ENCODE results near the gene TIMM50.

DNA sequence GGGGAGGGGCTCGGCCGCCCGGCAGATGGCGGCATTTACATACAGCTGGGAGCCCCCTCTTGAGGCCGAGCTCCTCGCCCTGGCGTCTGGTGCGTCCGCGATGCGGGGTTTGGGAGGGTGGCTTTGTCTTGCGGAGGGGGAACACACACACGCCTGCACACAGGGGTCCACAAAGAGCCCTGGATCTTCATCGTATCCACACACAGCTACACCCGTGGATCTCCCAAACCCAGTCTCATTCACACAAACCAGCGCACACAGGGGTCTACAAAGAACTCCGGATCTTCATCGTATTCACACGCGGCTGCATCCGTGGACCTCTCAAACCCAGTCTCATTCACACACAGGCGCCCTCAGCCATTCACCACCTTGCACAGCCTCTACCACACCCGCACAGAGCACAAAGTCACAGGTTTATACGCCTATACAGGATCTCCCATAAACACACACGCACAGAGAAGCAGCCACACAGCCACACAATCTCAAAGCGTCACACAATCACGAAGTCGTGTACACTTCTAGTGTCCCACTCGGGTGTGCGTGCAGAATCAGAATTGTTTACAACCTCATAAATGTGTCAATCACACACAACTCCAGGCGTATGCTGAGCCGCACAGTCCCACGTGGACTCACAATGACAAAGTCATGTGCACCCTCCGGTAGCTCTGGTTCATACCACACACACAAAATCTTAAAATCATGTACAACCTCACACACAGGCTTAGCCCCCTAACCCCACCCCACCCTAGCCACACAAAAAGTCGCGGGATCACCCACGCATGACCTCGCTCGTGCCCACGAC lies 17.6 kb downstream of the TIMM50 start:
- TF ChIP-seq POLR2A (IDR thresholded peaks at IDR 0.05; ENCODE audit: low read depth, low read length): no peak
- no peak for TF ChIP-seq POLR2AphosphoS5 (IDR thresholded peaks at IDR 0.05; ENCODE audit: low read depth, low read length)
- TF ChIP-seq TAF1 (IDR thresholded peaks at IDR 0.05; ENCODE audit: low read depth, low read length): no peak
- no peak for TF ChIP-seq SPI1 (IDR thresholded peaks at IDR 0.05; ENCODE audit: low read depth, low read length)
- TF ChIP-seq POU2F2 (IDR thresholded peaks at IDR 0.05; ENCODE audit: low read depth, low read length): peak; percentile 82; the same call in 1 of the 2 replicates

All from GM12891 (cell line).